HL-60 (cell line): ENCODE measurements around the gene CDHR3.

Source experiments
- SPI1 ChIP-seq: IDR thresholded peaks from 2 replicates; pipeline ENCODE4 v1.6.1; 2012; ENCODE audit warnings: low read depth, mild to moderate bottlenecking, borderline replicate concordance
- TF ChIP-seq, protein P1 (sequence below): IDR thresholded peaks from one replicate; pipeline ENCODE4 v1.5.1; 2011; ENCODE audit warnings: low read length, control low read depth, inconsistent platforms; ENCODE audit not compliant: insufficient read depth

GRCh38 chr7:106065575-106066500 is 102.8 kb downstream of the CDHR3 start:
- TF ChIP-seq, protein P1, sequence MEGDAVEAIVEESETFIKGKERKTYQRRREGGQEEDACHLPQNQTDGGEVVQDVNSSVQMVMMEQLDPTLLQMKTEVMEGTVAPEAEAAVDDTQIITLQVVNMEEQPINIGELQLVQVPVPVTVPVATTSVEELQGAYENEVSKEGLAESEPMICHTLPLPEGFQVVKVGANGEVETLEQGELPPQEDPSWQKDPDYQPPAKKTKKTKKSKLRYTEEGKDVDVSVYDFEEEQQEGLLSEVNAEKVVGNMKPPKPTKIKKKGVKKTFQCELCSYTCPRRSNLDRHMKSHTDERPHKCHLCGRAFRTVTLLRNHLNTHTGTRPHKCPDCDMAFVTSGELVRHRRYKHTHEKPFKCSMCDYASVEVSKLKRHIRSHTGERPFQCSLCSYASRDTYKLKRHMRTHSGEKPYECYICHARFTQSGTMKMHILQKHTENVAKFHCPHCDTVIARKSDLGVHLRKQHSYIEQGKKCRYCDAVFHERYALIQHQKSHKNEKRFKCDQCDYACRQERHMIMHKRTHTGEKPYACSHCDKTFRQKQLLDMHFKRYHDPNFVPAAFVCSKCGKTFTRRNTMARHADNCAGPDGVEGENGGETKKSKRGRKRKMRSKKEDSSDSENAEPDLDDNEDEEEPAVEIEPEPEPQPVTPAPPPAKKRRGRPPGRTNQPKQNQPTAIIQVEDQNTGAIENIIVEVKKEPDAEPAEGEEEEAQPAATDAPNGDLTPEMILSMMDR = no peak
- no peak for TF ChIP-seq SPI1
